Smooth muscle cell (in vitro differentiated cells): ENCODE results near the gene SALL4. TPM values are rescaled to one million over a fixed set of nuclear protein-coding genes. Genes with fewer than 3 reads are reported as not detected.

Experiments
- DNase-seq: peaks from one replicate; lab custom pipeline; 2025; ENCODE audit not compliant: unreplicated experiment; lab: John Stamatoyannopoulos, UW
- H2AFZ ChIP-seq: fragments of 200-600 bp; sonication (generic); 2 replicates; pipeline ENCODE4 v1.6.0; 2016; ENCODE audit warnings: antibody characterized with exemption, low read depth, mild to moderate bottlenecking
- H3F3A ChIP-seq: fragments of 200-600 bp; sonication (generic); 2 replicates; pipeline ENCODE4 v1.6.0; 2017; ENCODE audit warnings: antibody characterized with exemption, low read depth
- H3K27ac ChIP-seq: fragments of 200-600 bp; sonication (generic); 2 replicates; pipeline ENCODE4 v1.5.1; 2016; ENCODE audit warnings: low read depth, mild to moderate bottlenecking
- H3K27me3 ChIP-seq: fragments of 200-600 bp; sonication (generic); 2 replicates; pipeline ENCODE4 v1.6.1; 2016; ENCODE audit warnings: low read depth, mild to moderate bottlenecking
- H3K36me3 ChIP-seq: fragments of 200-600 bp; sonication (generic); 2 replicates; pipeline ENCODE4 v1.5.1; 2016; ENCODE audit warnings: low read depth
- H3K4me1 ChIP-seq: fragments of 200-600 bp; sonication (generic); 2 replicates; pipeline ENCODE4 v1.5.1; 2016; ENCODE audit warnings: low read depth
- H3K4me2 ChIP-seq: fragments of 200-600 bp; sonication (generic); 2 replicates; pipeline ENCODE4 v1.6.0; 2016; ENCODE audit warnings: mild to moderate bottlenecking
- H3K4me3 ChIP-seq: fragments of 200-600 bp; sonication (generic); 2 replicates; pipeline ENCODE4 v1.5.1; 2016; ENCODE audit warnings: mild to moderate bottlenecking
- H3K79me2 ChIP-seq: fragments of 200-600 bp; sonication (generic); 2 replicates; pipeline ENCODE4 v1.6.0; 2016; ENCODE audit warnings: low read depth, mild to moderate bottlenecking
- H3K9ac ChIP-seq: fragments of 200-600 bp; sonication (generic); 2 replicates; pipeline ENCODE4 v1.6.0; 2016; ENCODE audit warnings: low read depth
- H3K9me3 ChIP-seq: fragments of 200-600 bp; sonication (generic); replicated peaks from 2 replicates; pipeline ENCODE4 v1.5.1; 2016; ENCODE audit warnings: low read depth
- H4K20me1 ChIP-seq: fragments of 200-600 bp; sonication (generic); 2 replicates; pipeline ENCODE4 v1.6.0; 2016; ENCODE audit warnings: low read depth
- WGBS: methylation state at CpG from one replicate; pipeline ENCODE4 v1.1.7; 2016; ENCODE audit warnings: low lambda C conversion rate; 5-methylcytosine and 5-hydroxymethylcytosine counted together
- polyA plus RNA-seq: library from polyadenylated mRNA; unstranded; fragments of >200 nt; fragmentation: Nextera tagmentation; extraction: Ambion mirVana; gene quantifications from 2 replicates; pipeline ENCODE4 v1.2.1, GENCODE V29; 2016
- total RNA-seq: library from RNA; depleted of rRNA; stranded (reverse); fragments of >200 nt; gene quantifications from 2 replicates; pipeline ENCODE4 v1.2.3, GENCODE V29; 2014
- TF ChIP-seq, protein P1 (sequence below): fragments of 200-600 bp; sonication (generic); IDR thresholded peaks from 2 replicates; pipeline ENCODE4 v1.5.1; 2017; ENCODE audit warnings: borderline replicate concordance, mild to moderate bottlenecking, antibody characterized with exemption; ENCODE audit not compliant: insufficient read depth, poor library complexity, severe bottlenecking

SALL4 gene
- total and polyA plus RNA-seq, 2 experiments from 2014 or later = 14.2 to 17.6 TPM

DNA sequence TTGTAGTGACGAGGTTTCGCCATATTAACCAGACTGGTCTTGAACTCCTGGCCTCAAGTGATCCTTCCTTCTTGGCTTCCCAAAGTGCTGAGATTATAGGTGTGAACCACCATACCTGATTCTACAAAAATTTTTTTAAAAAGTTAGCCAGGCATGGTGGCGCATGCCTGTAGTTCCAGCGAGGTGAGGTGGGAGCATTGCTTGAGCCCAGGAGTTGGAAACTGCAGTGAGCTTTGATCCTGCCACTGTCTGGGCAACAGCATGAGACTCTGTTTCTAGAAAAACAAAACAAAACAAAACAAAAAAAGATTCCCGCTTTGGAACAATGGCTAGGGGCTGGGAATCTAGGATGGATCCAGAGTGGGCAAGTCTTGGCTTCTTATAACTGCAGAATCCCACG, 35.1 kb upstream of the SALL4 start:
- 91% methylated on average over 6 of the region's 6 CpGs for WGBS
- H3K9me3 ChIP-seq = no peaks in the 10 kb centered on the region
- H3K4me1 ChIP-seq = peaks cover 9% of the 10 kb centered on the region
- H3K9ac ChIP-seq = no peak overlapping the region
- H2AFZ ChIP-seq = no peak overlapping the region
- no peaks in the 10 kb centered on the region for H3K79me2 ChIP-seq
- DNase-seq = no peak
- no peaks in the 10 kb centered on the region for H3F3A ChIP-seq
- H3K36me3 ChIP-seq = no peaks in the 10 kb centered on the region
- no peak overlapping the region for H3K27ac ChIP-seq
- H3K27me3 ChIP-seq = no peaks in the 10 kb centered on the region
- TF ChIP-seq, protein P1, sequence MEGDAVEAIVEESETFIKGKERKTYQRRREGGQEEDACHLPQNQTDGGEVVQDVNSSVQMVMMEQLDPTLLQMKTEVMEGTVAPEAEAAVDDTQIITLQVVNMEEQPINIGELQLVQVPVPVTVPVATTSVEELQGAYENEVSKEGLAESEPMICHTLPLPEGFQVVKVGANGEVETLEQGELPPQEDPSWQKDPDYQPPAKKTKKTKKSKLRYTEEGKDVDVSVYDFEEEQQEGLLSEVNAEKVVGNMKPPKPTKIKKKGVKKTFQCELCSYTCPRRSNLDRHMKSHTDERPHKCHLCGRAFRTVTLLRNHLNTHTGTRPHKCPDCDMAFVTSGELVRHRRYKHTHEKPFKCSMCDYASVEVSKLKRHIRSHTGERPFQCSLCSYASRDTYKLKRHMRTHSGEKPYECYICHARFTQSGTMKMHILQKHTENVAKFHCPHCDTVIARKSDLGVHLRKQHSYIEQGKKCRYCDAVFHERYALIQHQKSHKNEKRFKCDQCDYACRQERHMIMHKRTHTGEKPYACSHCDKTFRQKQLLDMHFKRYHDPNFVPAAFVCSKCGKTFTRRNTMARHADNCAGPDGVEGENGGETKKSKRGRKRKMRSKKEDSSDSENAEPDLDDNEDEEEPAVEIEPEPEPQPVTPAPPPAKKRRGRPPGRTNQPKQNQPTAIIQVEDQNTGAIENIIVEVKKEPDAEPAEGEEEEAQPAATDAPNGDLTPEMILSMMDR = no peak
- no peak overlapping the region for H3K4me3 ChIP-seq
- no peaks in the 10 kb centered on the region for H4K20me1 ChIP-seq
- no peak overlapping the region for H3K4me2 ChIP-seq

- Histone ChIP-seq H3K36me3 (no peaks in the 10 kb centered on the region), H3K79me2 (no peaks in the 10 kb centered on the region), H2AFZ (no peak overlapping the region), H3K9me3 (no peaks in the 10 kb centered on the region), H4K20me1 (no peaks in the 10 kb centered on the region), H3K4me2 (no peak overlapping the region), H3K4me1 (peaks cover 19% of the 10 kb centered on the region), H3F3A (no peaks in the 10 kb centered on the region), H3K27ac (no peak overlapping the region), H3K4me3 (no peak overlapping the region), H3K9ac (no peak overlapping the region), H3K27me3 (no peaks in the 10 kb centered on the region)
- 84% methylated on average over 6 of the region's 6 CpGs for WGBS
- no peak for DNase-seq
- TF ChIP-seq, protein P1 = no peak
Observed at GRCh38 chr20:51833326-51833725, 31.0 kb upstream of the SALL4 start.

GRCh38 chr20:51832276-51832675, 30.0 kb upstream of the SALL4 start:
- Histone ChIP-seq H2AFZ (no peak overlapping the region), H3K79me2 (no peaks in the 10 kb centered on the region), H3K4me3 (no peak overlapping the region), H3K9ac (no peak overlapping the region), H3K4me1 (peaks cover 12% of the 10 kb centered on the region), H3K9me3 (no peaks in the 10 kb centered on the region), H3K36me3 (no peaks in the 10 kb centered on the region), H3K27me3 (no peaks in the 10 kb centered on the region), H3K27ac (no peak overlapping the region), H3K4me2 (no peak overlapping the region), H3F3A (no peaks in the 10 kb centered on the region), H4K20me1 (no peaks in the 10 kb centered on the region)
- no peak for DNase-seq
- 69% methylated on average over 3 of the region's 3 CpGs for WGBS
- TF ChIP-seq, protein P1 = no peak

GRCh38 chr20:51831866-51832265, 29.5 kb upstream of the SALL4 start:
- Histone ChIP-seq H3F3A (no peaks in the 10 kb centered on the region), H3K79me2 (no peaks in the 10 kb centered on the region), H3K4me3 (no peak overlapping the region), H2AFZ (peak overlapping the region; percentile 35), H4K20me1 (no peaks in the 10 kb centered on the region), H3K27me3 (no peaks in the 10 kb centered on the region), H3K27ac (no peak overlapping the region), H3K9me3 (no peaks in the 10 kb centered on the region), H3K4me2 (peak overlapping the region; percentile 50), H3K4me1 (peaks cover 12% of the 10 kb centered on the region), H3K36me3 (no peaks in the 10 kb centered on the region), H3K9ac (no peak overlapping the region)
- no peak for DNase-seq
- TF ChIP-seq, protein P1 = no peak
- 24% methylated on average over 6 of the region's 6 CpGs for WGBS
